SK-N-MC (cell line): ENCODE results near the gene TOPORS.

Experiments
- EZH2 ChIP-seq: fragments of 200-600 bp; sonication (generic); IDR thresholded peaks from one replicate; pipeline ENCODE4 v1.6.1; 2017; ENCODE audit warnings: antibody characterized with exemption
- POLR2AphosphoS5 ChIP-seq: IDR thresholded peaks from 2 replicates; pipeline ENCODE4 v1.6.1; 2012; ENCODE audit warnings: mild to moderate bottlenecking, low read depth, low read length, borderline replicate concordance

GRCh38 chr9:32550562-32551275, 1.7 kb downstream of the TOPORS start:
- TF ChIP-seq POLR2AphosphoS5 (peak; percentile 64; the same call in 1 of the 2 replicates), EZH2 (no peak)
